IPS-18c (cell line): Measurements from ENCODE around the gene PPP2R3B.

Experiments used
- H3K4me3 ChIP-seq: 2 replicates; pipeline ENCODE4 v1.7.0; 2013; ENCODE audit warnings: low read depth, mild to moderate bottlenecking, low read length, moderate library complexity; ENCODE audit not compliant: insufficient read depth
- H3K9me3 ChIP-seq: one replicate; pipeline ENCODE4 v1.6.1; 2013; ENCODE audit warnings: mild to moderate bottlenecking, low read length, moderate library complexity; ENCODE audit not compliant: control insufficient read depth, insufficient read depth

The PPP2R3B gene

DNA sequence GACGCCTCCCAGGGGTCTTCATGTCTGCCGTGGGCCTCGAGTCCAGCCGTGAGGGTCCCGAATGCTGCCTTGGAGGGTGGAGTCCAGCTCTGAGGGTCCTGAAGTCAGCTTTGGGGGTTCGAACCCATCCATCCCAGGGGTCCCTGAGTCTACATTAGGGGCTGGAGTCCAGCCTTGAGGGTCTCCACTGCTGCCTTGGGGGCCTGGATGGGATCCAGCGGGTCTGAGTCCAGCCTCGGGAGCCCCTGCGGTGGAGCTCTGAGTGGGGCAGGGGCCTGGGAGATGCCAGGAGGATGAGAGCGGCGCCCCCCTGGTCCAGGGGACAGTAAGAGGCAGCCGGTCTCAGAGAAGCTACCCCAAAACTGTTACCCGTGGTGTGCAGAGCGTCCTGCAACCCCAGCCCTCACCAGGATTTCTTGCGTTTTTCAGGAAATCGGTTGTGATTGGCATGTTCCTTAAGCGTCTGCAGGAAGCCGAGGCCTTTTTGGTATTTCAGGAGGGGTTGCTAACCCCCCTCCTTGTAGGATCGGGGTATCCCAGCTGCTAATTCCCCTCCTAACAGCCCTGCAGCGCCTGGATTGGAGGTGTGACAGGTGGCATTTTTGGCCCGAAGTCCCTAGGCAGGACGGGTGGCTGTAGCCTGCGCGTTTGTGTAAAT, 66.5 kb downstream of the PPP2R3B start:
- H3K4me3 ChIP-seq: peak overlapping the region; percentile 82
- H3K9me3 ChIP-seq: no peaks in the 10 kb centered on the region

DNA sequence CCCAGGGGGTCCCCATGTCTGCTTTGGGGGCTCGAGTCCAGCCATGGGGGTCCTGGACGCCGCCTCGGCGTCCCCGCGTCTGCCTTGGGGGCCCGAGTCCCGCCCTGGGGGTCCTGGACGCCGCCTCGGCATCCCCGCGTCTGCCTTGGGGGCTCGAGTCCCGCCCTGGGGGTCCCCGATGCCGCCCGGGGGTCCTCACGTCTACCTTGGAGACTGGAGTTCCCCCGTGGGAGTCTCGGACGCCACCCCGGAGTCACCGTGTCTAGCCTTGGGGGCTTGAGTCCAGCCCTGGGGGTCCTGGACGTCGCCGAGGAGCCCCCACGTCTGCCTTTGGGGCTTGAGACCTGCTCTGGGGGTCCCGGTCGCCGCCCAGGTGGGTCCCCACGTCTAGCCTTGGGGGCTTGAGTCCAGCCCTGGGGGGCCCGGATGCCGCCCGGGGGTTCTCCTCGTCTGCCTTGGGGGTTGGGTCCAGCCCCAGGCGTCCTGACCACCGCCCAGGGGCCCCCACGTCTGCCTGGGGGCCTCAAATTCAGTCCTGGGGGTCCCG, 67.1 kb downstream of the PPP2R3B start:
- Histone ChIP-seq H3K9me3 (no peaks in the 10 kb centered on the region), H3K4me3 (peak overlapping the region; percentile 82)

GRCh38 chrX:318739-319578, 67.7 kb downstream of the PPP2R3B start, which contains the start of gene GTPBP6:
Gene GTPBP6 (minus strand): TSS chrX:318796. CDS start chrX:318787, 9 bp downstream.
- no peaks in the 10 kb centered on the region for H3K9me3 ChIP-seq
- H3K4me3 ChIP-seq: peak within 1 kb of the TSS; percentile 91

- Histone ChIP-seq H3K9me3 (no peaks in the 10 kb centered on the region), H3K4me3 (peak overlapping the region; percentile 91)
Measured at GRCh38 chrX:318068-318738, 68.5 kb downstream of the PPP2R3B start.

DNA sequence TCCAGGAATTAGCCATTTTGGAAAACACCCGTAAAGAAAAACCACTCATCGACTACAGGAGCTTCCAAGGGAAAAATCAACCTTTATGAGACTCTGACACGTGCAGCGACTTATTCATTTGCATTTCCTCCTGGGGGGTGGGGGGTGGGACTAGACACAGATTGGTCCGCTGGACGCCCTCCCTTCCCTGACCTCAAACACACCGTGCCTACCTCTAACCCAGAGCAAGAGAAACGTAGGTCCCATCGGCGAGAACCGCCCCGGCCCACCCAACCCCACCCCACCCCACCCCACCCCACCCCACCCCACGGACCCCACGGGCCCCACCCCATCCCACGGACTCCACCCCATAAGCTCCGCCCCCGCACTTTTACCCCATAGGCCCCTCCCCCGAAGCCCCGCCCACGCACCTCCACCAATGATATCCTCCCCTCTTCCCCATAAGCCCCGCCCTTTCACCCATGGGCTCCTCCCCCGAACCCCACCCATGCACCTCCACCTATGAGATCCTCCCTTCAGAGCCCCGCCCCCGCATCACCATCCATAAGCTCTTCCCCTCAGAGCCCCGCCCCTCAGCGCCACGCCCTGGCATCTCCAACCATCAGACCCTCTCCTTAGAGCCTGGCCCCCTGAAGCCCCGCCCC, 69.2 kb downstream of the PPP2R3B start:
- Histone ChIP-seq H3K9me3 (no peaks in the 10 kb centered on the region), H3K4me3 (no peak overlapping the region; the same call in 1 of the 2 replicates)

GRCh38 chrX:316351-317325, 70.1 kb downstream of the PPP2R3B start:
- Histone ChIP-seq H3K4me3 (peak overlapping the region; percentile 15; the same call in 1 of the 2 replicates), H3K9me3 (no peaks in the 10 kb centered on the region)

- Histone ChIP-seq H3K9me3 (no peaks in the 10 kb centered on the region), H3K4me3 (no peak overlapping the region)
Measured at GRCh38 chrX:314781-315595, 71.7 kb downstream of the PPP2R3B start.

- Histone ChIP-seq H3K4me3 (no peak overlapping the region), H3K9me3 (no peaks in the 10 kb centered on the region)
Measured at GRCh38 chrX:314049-314448, 72.7 kb downstream of the PPP2R3B start.

DNA sequence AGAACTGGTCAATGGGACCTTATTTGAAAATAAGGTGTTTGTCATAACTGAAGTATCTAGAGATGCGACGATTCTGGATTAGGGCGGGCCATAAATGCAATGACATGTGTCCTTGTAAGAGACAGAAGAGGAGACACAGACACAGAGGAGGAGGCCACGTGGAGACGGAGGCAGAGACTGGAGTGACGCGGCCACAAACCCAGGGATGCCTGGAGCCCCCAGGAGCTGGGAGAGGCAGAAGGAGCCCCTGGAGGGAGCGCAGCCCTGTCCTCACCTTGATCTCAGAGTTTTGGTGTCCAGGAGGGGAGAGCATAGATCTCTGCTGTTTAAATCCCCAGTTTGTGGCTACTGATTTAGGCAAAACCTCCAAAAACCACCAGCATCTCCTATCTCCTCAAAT, 73.2 kb downstream of the PPP2R3B start:
- no peaks in the 10 kb centered on the region for H3K9me3 ChIP-seq
- no peak overlapping the region for H3K4me3 ChIP-seq

GRCh38 chrX:312621-313331, 73.9 kb downstream of the PPP2R3B start:
- H3K9me3 ChIP-seq: no peaks in the 10 kb centered on the region
- H3K4me3 ChIP-seq: no peak overlapping the region

DNA sequence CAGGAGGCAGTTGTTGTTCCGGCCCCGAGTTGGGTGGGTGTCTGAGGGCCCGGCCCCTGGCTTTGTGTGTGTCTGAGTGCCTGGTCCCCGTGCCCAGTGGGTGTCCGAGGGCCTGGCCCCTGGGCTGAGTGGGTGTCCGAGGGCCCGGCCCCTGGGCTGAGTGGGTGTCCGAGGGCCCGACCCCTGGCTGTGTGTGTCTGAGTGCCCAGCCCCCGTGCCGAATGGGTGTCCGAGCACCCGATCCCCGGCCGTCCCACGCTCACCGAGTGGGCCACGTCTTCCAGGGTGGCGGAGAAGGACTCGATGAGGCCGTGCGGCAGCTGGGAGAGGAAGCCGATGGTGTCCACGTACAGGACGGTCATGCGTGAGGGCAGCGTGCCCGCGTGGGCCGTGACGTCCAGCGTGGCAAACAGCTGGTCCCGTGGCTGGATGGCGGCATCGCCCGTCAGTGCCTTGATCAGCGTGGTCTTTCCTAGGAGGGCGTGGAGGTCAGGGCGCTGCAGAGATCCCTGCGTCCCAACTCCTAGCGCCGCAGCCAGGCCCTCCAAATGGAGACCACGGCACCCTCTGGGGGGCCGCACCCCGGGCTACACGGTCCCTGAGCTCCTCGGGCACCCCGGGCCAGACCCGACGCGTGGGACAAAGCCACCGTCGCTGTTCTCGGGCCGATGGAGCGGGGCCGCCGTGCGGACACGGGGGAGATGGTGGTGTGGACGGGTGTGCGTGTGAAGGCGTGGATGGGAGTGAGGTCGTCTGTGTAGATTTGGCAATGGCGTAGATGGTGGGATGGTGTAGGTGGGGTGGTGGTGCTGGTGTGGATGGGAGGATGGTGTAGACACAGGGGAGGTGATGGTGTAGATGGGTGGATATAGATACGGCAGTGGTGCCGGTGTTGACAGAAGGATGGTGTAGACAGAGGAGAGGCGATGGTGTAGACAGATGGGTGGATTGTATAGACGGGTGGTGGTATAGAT, 75.3 kb downstream of the PPP2R3B start:
- H3K4me3 ChIP-seq: no peak overlapping the region
- no peaks in the 10 kb centered on the region for H3K9me3 ChIP-seq

GRCh38 chrX:310621-311155, 76.0 kb downstream of the PPP2R3B start:
- Histone ChIP-seq H3K9me3 (no peaks in the 10 kb centered on the region), H3K4me3 (no peak overlapping the region)

DNA sequence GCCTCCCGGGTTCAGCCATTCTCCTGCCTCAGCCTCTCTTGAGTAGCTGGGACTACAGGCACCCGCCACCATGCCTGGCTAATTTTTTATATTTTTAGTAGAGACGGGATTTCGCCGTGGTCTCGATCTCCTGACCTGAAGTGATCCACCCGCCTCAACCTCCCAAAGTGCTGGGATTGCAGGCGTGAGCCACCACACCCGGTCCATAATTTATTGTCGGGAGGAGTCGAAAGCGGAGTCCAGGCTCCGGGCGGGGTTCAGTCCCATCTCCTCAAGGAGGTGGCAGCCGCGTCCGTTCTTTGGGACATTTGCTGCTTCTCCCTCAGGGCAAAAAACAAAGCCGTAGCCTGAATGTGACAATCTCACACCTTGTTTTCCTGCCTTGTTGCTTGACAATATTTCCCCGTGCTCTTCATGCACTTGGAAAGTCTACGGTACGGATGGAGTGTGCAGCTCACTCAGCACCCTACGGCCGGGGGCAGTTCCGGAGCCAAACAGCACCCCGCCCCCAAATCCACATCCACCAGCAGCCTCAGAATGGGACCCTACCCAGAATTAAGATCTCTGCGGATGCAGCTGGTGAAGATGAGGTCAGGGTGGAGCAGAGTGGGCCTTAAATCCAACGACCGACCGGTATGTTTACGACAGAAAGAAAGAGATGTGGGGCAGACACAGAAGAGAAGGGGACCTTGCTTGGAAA, 77.7 kb downstream of the PPP2R3B start:
- no peaks in the 10 kb centered on the region for H3K9me3 ChIP-seq
- no peak overlapping the region for H3K4me3 ChIP-seq
